HL-60/S4 treated with retinoic acid at 250 ng/mL for 4 days and 3 days (cell line): Measurements from ENCODE around the gene ILKAP.
"Not testable (repeated sequence)": the region's sequence is repeated elsewhere in the genome, so short reads cannot be mapped to it uniquely, and the experiment has no call there.

ENCODE experiments used
- in situ Hi-C: fragments of 300-500 bp; cut with MboI; formaldehyde crosslinking; loops from 2 replicates; pipeline ENCODE4 v1.7.0; 2022; ENCODE audit warnings: low sequenced_read_pairs

The ILKAP gene

DNA sequence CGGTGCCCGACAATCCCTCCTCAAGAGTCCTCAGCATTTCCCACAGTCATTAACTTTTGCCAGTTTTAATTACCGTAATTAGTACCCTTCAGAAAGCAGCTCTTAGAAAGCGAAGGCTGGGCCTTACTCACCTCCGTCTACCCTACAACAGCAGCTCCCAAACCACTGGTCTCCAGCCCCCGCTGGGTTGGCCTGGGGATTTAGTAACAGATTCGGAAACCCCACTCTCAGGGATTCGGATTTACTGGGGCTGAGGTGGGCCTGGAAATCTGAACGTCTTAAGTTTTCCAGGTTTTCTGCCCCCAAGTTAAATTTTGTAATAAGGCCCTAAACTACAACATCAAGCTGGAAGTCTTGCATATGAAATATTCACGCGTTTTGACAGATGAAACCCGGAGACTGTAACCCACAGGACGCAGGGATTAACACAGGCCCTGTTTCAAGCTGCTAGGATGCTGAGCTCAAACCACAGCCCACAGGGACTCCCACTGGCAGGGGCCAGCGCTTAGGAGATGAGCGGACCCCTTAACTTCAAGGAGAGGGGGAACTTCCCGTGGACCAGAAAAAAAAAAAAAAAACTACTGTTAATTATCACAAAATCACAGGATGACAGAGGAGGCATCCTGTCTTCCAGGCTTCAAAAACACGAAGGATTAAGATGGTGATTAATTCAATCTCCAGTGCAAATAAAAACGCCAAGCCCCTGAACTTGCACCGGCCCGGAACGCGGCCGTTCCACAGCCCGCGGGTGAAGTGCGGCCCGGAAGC is 985 bp downstream of the ILKAP start:
- in situ Hi-C loops = no loop called here

DNA sequence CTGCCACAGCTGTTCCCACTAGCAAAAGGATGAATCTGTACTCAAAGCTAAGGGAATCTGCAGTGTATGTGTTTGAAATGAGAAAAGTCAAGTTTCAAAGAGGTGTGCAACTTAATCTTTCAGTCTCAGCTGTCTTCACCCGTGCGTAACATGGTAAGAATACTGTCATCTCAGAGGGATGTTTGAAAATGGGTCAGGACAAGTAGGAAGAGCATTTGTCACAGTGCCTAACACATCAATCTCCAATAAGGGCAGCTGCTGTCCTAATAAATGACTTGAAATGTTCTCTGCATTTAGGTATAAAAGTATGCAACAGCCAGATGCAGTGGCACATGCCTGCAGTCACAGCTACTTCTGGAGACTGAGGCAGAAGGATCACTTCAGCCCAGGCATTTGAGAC is 13.1 kb downstream of the ILKAP start:
- in situ Hi-C loops = no loop called here

DNA sequence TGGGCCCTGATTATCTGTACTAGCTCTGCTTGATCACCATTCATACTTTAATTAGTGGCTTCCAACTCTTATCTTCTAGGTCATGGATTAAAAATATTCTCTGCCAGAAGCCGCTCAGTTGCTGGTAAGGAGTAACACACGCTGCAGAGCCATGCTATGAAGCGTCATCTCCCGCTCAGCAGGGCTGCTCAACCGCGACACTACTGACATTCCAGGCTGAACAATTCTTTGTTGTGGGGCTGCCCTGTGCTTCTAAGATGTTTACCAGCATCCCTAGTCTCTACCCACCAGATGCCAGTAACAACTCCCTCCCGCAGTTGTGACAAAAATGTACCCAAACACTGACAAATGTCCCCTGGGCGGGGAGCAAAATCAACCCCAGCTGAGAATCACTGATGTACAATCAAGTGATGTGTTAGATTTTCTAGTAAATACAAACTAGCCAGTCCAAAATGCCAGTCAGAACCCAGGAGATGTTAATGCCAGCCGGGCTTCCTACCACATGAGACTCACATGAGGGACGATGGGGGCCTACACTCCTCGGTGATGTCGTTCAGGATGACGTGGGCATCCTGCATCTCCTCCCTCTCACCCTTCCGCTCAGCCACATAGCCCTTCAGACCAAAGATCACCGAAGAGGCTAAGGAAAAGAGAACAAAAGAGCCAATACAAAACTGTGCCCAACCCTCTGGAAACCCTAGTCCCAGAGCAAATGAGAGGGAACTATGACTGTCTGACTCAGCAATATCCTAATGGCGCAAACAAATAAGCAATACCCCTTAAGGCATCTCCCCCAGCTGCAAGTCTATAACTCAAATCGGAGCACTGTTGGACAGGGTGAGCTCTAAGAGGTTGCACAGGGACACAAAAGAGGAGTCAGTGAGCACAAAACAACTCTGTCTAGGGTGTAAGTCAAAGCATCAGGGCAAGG is 15.6 kb downstream of the ILKAP start:
- in situ Hi-C loops = no loop called here

DNA sequence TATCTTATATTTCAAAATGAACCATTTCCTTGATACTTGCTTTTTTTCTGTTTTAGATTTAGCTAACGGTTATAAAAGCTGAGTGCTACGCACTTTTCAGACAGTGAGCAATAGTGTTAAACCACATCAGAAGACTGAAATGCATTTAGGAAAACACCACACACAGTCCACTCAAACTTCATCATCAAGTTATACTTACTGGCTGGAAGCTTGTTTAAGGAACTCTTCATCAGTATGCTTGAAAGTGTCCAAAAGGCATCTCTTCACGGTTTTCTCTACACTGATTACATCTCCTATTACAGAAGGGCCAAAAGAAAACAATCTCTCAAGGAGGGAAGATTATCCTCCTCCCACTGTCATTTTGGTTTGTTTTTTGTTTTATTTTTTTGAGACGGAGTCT is 19.7 kb downstream of the ILKAP start:
- in situ Hi-C loops = no loop called here

DNA sequence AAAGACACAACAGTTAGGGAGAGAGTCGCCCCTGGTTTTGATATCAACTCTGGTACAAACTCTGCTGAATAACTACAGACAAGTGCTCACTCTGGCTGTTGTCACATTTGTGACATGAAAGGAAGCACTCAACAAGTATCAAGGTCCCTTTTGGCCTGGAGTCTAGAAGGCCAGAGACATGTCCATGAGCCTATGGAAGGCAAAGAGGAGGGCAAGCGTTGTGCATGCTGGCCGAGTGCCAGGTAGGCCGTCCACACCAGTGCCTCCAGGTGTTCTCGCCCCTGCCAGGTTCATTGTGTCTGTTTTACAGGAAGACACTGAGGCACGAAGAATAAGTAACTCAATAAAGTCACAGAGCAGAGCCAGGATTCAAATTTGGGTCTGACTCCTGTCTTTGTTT is 21.1 kb downstream of the ILKAP start:
- in situ Hi-C loops = no loop called here

DNA sequence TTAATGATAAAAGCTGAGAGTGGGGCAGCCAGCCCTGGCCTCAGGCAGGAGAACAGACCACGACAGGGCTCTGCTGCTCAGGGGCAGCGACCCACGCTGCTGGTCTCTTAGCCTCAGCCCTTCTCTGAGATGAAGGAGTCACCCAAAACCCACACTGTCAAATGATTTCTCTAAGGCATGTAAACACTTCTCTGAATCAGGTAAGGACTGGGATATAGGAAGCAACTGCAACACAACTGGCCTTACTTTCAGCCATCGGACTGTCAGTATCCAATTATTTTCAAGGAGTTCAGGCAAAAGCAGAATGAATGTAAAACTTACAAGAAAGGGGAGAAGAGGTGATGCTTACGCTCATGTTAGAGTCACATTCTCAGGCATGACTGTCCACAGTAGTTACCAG is 22.9 kb downstream of the ILKAP start:
- in situ Hi-C loops = no loop called here

DNA sequence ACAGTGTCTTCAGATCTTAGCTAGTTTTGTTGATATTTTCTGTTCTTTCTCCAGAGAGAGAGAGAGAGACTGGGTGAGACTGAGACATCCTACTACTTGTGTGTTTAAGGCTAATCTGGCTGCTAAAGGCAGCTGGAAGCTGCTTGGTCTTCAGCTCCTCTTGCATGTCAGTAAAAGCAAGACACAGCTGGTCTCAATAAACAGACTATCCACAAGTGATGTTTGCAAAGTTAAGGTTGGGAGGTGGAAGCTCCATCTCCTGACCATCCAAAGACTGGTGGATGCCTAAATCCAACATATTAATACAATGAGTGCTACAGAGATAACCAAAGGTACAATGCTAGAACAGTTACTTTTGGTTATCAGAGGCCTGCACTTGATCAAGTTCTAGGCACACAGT is 26.9 kb downstream of the ILKAP start:
- in situ Hi-C loops = no loop called here

DNA sequence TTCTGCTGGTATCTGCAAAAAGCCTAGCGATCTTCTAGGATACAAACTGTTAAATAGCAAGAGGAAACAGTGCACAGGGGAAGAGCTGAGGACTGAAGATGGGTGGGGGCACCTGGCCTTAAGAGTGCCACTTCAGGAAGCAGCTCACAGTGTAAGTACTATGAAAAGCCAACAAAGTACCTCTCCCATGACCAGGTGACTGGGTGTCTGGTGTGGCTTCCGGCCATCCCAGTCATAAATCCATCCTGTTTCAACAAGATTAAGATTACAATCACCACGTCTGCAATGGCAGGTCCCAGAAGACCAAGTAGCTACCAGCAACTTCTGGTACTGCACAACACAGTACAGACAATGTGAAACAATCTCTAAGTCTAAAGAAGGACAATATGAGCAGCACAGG is 28.8 kb downstream of the ILKAP start:
- in situ Hi-C loops = no loop called here

DNA sequence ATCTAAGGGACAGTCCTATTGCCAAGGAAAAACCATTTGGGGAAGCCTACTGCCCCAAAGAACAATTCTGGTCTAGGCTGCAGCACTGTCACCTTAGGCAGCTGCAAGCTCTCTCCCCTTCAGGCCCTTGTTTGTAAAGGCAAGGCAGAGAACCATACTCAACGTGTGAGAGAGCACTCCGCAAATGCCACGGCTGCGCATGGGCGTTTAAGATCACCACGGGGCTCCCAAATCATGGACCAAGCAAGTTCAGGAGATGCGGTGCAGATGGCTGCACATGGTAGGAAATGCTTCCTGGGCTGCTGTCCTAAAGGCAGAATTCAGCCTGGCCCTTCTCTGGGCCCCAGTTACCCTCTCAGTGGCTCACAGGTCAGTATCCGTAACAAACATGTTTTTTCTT is 29.2 kb downstream of the ILKAP start:
- in situ Hi-C loops = no loop called here

DNA sequence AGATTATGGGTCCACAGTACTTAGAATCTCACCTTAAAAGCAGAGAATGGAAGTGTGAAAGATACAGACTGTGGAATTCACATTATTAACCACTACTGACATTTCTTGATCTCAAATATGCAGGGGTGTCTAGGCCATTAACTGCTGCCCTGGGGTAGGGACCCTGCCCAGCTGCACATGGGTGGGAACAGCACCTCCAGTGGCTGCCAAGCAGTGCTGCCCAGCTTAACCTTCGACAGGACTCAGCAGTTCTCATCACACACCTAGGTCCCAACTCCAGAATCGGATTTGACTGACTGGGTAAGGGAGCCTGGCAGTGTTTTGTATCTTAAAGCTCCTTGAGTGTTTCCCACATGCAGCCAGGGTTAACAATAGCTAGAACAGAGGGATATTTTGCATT is 29.8 kb downstream of the ILKAP start:
- in situ Hi-C loops = no loop called here

DNA sequence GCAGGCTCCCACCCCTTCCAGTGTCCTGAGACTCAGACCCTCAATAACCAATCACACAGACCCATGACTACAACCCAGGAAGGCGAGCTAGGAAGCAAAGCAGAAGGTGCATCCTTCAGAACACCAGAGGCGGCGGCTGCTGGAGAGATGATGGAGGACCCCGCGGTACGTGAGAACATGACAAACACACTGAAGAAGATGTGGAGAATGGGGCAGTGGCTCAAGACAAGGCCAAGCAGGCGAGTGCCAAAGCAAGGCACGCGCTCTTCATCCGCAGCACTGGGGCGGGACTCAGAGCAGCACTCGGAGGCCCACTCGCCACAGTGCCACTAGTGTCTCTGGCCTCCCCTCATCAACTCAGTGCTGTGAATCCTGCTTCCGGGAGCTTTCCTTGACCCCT is 31.1 kb downstream of the ILKAP start:
- in situ Hi-C loops = no loop called here

DNA sequence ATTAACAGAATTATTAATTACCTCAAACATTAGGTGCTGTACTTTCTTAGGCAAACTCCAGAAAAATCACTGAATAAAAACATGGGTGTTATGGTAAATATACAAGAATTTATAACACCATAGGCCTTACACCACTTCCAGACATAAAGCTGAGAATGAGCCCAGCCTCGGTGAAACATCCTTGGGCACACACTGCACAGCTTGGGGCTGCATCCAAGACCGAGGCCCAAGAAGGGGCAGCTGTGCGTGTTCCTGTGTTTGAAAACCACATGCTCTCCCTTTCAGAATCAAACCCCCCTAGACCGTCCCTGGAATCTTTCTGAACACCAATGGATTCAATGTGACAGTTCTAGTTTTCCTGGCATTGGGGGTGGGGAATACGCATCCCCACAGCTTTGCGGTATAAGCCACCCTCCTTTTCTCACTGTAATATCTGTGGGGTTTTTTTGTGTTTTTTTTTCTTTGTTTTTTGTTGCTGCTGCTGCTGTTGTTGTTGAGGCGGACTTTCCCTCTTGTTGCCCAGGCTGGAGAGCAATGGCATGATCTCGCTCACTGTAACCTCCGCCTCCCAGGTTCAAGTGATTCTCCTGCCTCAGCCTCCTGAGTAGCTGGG is 31.8 kb downstream of the ILKAP start:
- in situ Hi-C loops = no loop called here

DNA sequence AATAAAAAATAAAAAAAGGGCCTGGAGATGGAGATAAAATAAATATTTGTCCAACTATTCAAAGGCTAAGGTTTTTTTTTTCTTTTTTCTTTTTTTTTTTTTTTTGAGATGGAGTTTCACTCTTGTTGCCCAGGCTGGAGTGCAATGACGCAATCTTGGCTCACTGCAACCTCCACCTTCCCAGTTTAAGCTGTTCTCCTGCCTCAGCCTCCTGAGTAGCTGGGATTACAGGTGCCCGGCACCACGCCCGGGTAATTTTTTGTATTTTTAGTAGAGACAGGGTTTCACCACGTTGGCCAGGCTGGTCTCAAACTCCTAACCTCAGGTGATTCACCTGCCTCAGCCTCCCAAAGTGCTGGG is 32.4 kb downstream of the ILKAP start:
- in situ Hi-C loops = not testable (repeated sequence)

DNA sequence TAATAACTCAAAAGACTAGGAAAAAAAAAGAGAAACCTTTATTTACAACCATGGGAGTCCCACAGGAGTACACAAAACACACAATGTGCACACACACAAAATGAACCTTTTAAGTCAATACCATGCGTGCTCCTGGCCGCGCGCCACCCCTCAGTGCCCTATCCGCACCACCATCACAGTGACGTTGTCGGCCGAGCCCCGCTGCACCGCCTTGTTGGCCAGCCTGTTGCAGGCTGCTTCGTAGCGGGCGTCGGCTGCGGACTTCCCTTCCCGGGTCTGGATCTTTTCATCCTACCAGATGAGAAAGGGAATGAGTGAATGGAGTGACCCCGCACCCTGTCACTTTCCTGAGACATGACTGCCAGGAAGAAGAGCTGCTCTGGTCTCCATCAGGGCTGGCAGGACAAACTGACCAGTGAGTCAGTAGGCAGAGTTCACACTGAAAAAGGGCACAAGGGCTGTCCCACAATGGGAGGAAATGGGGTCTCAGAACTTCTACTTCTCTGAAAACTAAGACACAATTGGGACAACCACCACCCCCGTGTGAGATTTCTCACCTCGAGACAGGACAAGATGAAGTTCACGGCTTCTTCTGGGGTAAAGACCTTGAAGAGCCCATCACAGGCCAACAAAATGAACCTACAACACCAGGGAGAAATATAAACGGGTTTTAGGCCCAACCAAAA is 33.0 kb downstream of the ILKAP start:
- in situ Hi-C loops = no loop called here

DNA sequence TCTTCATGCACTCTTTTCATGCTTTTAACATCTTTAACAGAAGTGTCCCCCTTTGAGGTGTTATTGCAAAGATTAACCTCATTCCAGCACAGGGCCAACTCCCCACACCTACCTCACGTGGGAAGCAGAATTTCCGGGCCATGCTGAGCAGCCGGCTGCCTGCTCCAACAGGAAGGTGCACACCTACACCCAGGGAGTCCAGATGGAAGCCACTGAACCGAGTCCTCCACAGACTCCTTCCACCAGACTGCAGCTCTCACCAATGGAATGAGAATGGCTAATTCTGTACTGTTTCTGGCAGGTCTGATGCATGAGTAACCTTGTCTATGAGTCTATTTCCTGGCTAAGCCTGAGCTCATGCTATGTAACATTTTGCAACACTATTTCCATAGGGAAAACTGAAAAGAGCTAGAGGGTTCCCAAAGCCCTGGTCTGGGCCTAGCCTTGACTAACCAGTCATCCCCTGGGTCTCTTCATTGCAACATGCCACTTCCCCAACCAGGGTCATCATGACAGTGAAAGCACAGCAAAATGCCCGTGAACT is 33.7 kb downstream of the ILKAP start:
- in situ Hi-C loops = no loop called here

DNA sequence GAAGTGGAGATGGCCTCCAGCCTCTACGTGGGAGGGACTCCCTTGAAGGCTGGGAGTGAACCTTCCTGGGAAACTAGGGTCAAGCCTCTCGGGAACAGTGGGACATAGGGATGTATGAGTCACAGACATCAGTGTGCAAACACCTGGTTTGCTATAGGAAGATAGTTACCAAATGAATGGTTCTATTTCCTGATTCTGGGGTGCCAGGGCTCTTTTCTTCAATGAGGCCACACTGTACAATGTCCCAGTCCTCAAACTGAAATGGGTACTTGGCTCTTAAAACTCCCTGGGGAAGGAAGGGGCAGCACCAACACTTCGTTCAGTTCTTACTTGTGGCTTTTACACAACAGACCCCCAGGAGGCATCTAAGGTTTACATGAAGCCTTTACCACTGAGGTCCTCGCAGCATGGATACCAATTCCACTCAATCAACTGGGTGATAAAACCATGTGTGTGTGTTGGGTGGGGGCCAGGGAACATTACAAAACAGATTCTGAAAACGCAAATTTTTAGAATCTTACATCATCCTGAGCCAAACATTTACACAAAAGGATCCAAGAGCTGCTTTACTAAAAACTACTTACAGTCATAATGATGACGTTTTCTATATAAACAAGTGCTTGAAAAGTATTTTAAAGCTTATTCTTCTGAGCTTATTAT is 34.3 kb downstream of the ILKAP start:
- in situ Hi-C loops = no loop called here

DNA sequence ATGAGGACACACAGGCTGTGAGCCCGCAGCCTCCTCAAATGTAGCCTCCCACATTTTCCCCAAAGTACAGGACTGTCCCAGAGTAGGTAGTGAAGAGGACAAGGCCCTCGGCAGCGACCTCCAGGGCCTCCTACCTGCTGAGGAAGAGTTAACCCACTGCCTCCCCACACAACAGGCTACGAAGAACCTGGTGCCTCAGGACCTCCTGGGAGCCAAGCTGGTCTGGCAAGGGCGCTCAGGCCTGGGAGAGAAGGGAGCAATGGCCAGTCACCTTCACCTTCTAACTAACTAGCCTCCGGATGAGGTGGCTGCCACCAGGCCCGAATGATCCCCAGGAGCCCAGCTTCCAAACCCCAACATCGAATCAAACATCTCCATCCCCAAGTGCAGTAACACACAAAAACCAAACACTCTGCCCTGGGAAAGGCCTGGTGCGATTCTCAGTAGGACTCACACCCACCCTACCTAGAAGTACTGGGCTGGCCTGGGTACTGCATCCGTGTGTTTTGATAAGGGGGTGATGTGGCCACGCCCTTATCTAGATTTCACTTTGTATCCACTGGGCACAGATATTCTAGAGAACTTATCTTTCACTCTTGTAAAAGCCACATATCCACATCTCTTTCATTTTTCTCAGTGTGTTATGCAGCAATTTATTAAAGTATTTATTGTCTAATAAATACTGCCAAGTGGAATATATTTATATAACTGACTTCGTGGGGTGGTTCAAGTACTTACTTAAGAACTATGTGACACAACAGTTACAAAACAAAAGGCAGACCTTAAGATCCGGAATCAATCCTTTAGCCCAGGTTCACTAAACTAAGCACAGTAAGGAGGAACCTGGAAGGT is 35.1 kb downstream of the ILKAP start:
- in situ Hi-C loops = no loop called here

DNA sequence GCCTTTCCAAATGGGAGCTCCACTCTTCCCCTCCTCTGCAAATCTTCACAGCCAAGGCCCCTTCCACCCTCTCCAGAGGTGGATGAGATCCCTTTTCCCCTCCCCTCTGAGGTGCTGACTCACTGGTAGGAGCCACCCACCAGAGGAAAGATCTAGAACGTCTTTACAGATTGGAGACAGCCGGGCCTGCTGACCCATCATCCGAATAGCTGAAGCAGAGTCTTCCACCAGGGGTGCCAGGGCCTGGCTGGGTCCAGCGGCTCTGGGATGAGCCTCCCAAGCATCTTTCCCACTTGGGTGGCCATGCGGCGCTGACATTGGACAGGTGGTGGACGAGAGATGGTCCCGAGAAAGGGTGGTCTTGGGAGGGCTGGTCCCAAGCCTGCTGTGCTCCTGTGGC is 35.7 kb downstream of the ILKAP start:
- in situ Hi-C loops = no loop called here

DNA sequence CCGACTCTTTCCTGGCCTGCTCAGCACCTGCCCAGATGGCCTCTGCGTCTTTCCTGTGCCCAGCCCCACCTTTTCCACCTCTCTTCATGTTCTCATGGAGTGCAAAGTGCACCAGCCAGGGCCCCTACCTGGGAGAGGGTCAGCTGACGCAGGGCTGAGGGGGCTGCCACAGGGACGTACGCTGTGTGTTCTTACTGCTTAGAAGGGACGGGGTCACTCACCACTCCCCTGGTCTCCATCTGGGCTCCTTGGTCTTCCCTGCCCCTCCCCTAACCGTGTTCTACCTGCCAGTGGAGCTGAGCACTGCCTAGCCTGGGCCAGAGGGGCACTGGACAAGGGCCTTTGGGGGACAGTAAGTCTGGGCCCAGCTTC is 36.2 kb downstream of the ILKAP start:
- in situ Hi-C loops = no loop called here
